ENCODE data around the gene NELFA.

DNA sequence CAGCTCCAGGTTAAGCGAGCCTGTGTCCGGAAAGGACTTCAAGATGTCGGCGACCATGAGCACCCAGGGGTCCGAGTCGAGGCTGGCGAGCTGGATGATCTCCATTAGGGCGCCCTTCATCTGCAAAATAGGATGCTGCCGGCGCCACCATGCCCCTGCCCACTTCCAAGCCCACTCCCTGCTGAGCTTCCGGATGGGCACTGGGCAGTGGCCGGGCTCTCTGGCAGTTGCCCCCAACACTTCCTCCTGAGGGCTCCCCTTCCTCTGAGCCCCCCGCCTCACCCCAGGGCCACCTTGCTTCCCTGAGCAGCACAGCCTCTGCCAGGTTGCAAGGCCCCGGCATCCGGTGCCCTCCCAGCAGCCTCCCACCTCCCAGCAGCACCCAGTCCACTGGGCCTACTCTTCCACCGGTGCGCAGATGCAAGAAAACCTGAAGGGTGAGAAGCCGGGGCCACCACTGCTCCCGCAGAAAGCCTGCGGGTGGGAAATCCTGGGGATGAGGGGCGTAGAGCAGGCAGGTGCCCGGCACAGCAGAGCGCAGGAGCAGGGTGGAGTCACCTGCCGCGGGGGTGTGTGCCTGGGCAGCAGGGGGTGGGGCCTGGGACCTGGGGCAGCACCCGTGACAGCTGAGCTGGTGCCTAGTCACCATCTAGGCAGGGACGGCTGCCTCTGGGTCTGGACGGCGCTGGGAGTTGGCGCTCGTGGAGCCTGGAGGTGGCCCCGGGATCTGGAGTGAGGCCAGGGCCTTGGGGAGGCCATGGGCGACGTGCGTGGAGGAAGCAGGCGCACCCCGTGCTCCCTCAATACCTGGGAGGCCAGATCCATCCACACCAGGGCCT is 17.0 kb downstream of the NELFA start:
- TF ChIP-seq TAF1 (IDR thresholded peaks at IDR 0.05; ENCODE audit: borderline replicate concordance, low read depth, low read length) (no peak), POLR2A (IDR thresholded peaks at IDR 0.05; ENCODE audit: low read depth, low read length) (no peak), POLR2AphosphoS5 (IDR thresholded peaks at IDR 0.05; ENCODE audit: low read depth, low read length) (no peak)
